GM12872 (cell line): ENCODE data around the gene RIT2.

Experiments
- TF ChIP-seq, protein P1 (sequence below): IDR thresholded peaks from 3 replicates; pipeline ENCODE4 v1.5.1; 2011; ENCODE audit warnings: low read depth, mild to moderate bottlenecking, low read length, moderate library complexity; ENCODE audit not compliant: insufficient read depth

RIT2 gene

DNA sequence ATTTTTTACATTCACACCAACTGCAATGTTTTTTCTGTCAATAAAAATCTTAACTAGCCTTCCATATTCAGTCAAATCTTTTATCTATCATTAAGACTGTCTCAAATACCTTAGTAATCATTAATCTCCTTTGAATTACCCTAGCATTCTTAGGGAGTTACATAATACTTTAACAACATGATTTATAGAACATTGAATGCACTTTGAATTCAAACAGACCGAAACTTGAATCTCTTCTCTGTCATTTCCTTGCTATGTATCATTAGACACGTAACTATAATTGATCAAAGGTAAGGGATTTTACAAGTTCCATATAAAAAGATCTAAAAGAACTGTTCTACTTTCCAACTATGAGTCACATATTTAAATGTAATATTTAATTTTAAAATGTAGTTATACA lies 330.9 kb downstream of the RIT2 start:
- TF ChIP-seq, protein P1, sequence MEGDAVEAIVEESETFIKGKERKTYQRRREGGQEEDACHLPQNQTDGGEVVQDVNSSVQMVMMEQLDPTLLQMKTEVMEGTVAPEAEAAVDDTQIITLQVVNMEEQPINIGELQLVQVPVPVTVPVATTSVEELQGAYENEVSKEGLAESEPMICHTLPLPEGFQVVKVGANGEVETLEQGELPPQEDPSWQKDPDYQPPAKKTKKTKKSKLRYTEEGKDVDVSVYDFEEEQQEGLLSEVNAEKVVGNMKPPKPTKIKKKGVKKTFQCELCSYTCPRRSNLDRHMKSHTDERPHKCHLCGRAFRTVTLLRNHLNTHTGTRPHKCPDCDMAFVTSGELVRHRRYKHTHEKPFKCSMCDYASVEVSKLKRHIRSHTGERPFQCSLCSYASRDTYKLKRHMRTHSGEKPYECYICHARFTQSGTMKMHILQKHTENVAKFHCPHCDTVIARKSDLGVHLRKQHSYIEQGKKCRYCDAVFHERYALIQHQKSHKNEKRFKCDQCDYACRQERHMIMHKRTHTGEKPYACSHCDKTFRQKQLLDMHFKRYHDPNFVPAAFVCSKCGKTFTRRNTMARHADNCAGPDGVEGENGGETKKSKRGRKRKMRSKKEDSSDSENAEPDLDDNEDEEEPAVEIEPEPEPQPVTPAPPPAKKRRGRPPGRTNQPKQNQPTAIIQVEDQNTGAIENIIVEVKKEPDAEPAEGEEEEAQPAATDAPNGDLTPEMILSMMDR: no peak

DNA sequence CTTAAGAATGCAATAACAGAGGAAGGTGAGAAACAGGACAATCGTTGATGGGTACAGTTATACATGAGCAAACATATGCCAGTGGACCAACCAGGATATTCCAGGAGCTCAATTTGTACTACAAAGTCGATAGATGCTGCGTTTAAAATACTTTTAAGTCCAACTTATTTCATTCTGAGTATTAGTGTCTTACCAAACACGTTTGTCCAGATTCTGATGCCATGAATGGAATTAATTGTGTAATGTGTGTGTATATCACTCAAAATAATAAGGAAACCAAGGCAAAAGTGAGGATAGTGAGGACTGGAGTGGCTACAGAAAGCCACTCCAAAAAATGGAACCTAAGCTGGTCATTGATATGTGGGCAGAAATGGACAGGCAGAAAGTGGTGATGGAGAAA lies 332.6 kb downstream of the RIT2 start:
- TF ChIP-seq, protein P1: no peak

DNA sequence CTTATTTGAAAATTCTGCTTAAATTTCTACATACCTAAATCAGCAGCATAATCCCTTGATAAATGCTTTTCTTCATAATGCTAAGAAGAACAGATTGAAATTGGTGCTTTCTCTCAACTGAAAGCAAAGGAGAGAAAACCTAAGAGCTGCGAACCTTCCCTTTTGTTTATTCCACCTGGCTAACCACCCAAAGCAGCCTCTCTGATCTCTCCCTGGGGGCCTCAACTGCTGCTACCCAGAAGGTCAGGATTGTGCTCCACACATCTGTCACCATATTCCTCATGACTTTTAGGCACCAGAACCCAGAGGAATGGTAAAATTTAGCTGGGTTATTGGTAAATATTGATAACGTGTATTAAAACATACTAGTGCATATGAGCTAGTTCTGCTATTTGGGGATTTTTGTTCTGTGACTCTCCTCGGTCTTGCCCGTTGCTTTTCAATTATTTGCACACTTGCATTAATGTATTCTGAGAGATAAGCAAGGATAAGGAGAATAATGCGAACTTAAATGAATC lies 334.1 kb downstream of the RIT2 start:
- TF ChIP-seq, protein P1: no peak

DNA sequence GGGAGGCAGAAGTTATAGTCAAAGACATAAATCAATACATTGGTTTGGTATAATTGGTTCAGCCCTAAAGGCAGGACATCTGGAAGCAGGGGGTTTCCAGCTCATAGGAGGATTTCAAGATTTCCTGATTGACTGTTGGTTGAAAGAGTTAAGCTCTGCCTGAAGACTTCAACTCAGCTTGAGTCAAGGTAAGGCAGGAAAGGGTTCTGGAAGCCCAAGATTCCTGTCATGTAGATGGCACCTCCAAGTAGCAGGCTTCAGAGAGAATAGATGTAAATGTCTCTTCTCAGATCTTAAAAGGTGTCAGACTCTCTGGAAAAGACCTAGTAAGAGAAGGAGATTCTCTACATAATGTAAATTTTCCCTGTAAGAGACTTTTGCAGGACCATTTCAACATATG lies 335.3 kb downstream of the RIT2 start:
- TF ChIP-seq, protein P1: no peak

DNA sequence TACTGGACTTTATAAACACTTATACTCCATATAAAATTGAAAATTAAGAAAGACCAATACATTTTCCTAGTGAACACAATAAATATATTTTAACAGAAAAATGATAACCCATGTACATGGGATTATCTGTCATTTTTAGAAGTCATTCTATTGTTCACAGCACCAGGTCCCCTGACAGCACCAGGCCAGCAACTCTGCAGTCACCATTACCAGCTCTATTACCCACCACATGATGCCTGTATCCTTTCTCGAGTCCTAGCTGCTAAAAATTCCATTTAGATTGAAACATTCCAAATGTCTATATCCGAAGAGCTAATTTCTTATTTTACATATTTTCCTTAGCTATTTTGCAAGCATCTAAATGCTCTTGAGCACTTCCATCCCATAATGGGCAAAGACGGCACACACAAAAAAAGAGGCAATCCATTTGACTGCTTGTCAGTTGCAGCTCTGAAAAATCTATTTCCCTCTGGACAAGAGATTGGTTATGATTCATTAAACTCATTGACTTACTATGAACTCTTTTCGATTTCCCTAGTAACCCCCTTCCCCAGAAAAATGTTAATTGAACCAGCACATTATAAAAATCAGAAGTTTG lies 336.9 kb downstream of the RIT2 start:
- TF ChIP-seq, protein P1: no peak

DNA sequence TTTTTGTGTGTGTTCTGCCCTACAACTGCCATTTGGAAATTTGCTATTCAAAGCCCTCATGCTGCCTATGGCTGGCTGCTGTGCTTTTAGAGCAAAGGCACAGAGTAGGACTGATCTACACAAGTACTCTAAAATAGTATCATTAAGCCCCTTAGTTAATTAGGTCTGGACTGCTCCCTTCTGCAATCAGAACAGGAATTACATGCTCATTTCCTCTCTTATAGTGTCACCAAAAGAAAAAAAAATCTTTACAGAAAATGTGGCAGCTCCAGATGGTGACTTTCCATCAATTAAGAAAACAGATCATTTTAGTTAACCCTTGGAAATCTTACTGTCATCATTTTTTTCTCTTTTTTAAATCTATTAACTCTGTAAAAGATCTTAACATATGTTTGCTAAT lies 337.5 kb downstream of the RIT2 start:
- TF ChIP-seq, protein P1: no peak

DNA sequence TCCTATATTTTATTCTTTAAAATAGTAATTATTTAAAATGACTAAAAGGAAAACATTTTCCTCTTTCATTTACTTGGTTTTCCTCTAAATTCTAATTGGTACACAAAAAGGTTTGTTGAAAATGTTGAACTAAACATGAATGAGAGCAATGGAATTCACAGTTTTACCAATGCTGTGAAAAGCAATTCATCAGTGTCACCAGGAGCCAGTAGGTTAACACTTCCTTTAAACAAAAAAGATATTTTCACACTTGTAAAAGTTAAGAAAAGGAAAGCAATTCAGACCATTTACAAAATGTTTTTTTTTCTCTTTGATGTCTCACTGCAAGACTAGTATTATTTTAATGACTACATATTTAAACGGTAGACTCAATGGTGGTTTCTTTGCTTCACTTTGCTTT lies 341.6 kb downstream of the RIT2 start:
- TF ChIP-seq, protein P1: no peak
